ENCODE data around the gene MYL3.

DNA sequence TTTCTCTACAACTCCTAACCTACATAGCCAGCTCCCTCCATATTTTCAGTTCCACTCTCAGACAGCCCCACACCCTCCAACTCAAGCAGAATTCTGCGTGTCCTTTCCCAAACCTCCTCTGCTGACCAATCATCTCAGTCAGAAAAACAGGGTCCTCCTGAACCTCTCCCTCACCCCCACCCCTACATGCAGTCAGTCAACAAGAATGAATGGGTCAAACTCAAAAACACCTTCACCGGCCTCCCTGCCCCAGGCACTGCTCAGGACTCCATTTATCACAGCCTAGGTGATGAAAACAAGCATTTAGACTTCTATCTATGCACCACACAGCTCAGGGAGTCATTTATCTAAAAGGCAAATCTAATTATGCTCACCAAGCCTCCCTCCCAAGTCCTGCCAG, 32.4 kb downstream of the MYL3 start:
- TF ChIP-seq CTCF (IDR thresholded peaks at IDR 0.05) (no peak), POLR2A (IDR thresholded peaks at IDR 0.05) (no peak)
